Trophoblast cell (in vitro differentiated cells and primary cell): Measurements from ENCODE around the gene P2RY2.

Source experiments
- DNase-seq, 2 donors: peaks; one replicate each; pipeline ENCODE4 v3.0.0-alpha.2; 2016
- H2AFZ ChIP-seq: 2 replicates; pipeline ENCODE4 v1.6.1; 2013; ENCODE audit warnings: low read length, moderate library complexity, mild to moderate bottlenecking; ENCODE audit not compliant: insufficient read depth, poor library complexity
- H2AK5ac ChIP-seq: 2 replicates; pipeline ENCODE4 v1.6.1; 2013; ENCODE audit warnings: mild to moderate bottlenecking, low read length
- H2BK120ac ChIP-seq: 2 replicates; pipeline ENCODE4 v1.6.1; 2013; ENCODE audit warnings: low read length, mild to moderate bottlenecking, moderate library complexity; ENCODE audit not compliant: insufficient read depth, poor library complexity
- H2BK12ac ChIP-seq: 2 replicates; pipeline ENCODE4 v1.6.1; 2013; ENCODE audit warnings: mild to moderate bottlenecking, low read length, moderate library complexity
- H2BK5ac ChIP-seq: 2 replicates; pipeline ENCODE4 v1.6.1; 2013; ENCODE audit warnings: low read length, low read depth, moderate library complexity, mild to moderate bottlenecking; ENCODE audit not compliant: poor library complexity
- H3K14ac ChIP-seq: 2 replicates; pipeline ENCODE4 v1.6.1; 2013; ENCODE audit warnings: mild to moderate bottlenecking, low read length
- H3K18ac ChIP-seq: 2 replicates; pipeline ENCODE4 v1.6.1; 2013; ENCODE audit warnings: mild to moderate bottlenecking, low read length
- H3K23ac ChIP-seq: 2 replicates; pipeline ENCODE4 v1.6.1; 2013; ENCODE audit warnings: low read length
- H3K27ac ChIP-seq: 2 replicates; pipeline ENCODE4 v1.5.1; 2013; ENCODE audit warnings: low read depth, mild to moderate bottlenecking, inconsistent platforms, low read length, moderate library complexity
- H3K27me3 ChIP-seq: 2 replicates; pipeline ENCODE4 v1.6.1; 2013; ENCODE audit warnings: inconsistent platforms, mild to moderate bottlenecking, low read length, moderate library complexity; ENCODE audit not compliant: insufficient read depth
- H3K36me3 ChIP-seq, 2 experiments: 1 replicate in 1 of 2; 2 replicates in 1 of 2; pipeline ENCODE4 v1.6.1; 2013; ENCODE audit warnings: low read length in 2 of 2, mild to moderate bottlenecking in 2 of 2, moderate library complexity in 1 of 2; ENCODE audit not compliant: insufficient read depth in 2 of 2, control insufficient read depth in 1 of 2
- H3K4ac ChIP-seq: 2 replicates; pipeline ENCODE4 v1.6.1; 2013; ENCODE audit warnings: low read depth, mild to moderate bottlenecking, low read length, moderate library complexity
- H3K4me1 ChIP-seq, 2 experiments: 1 replicate in 1 of 2; 2 replicates in 1 of 2; pipeline ENCODE4 v1.6.1; 2013; ENCODE audit warnings: low read length in 2 of 2, mild to moderate bottlenecking in 2 of 2, moderate library complexity in 1 of 2; ENCODE audit not compliant: insufficient read depth in 2 of 2, control insufficient read depth in 1 of 2
- H3K4me2 ChIP-seq: 2 replicates; pipeline ENCODE4 v1.6.1; 2013; ENCODE audit warnings: inconsistent platforms, mild to moderate bottlenecking, low read length, moderate library complexity
- H3K4me3 ChIP-seq: 2 replicates; pipeline ENCODE4 v1.5.1; 2013; ENCODE audit warnings: mild to moderate bottlenecking, low read depth, low read length, inconsistent platforms
- H3K79me1 ChIP-seq: one replicate; pipeline ENCODE4 v1.6.1; 2013; ENCODE audit warnings: low read length
- H3K79me2 ChIP-seq: 2 replicates; pipeline ENCODE4 v1.6.1; 2013; ENCODE audit warnings: low read length, mild to moderate bottlenecking; ENCODE audit not compliant: control insufficient read depth, insufficient read depth, poor library complexity
- H3K9ac ChIP-seq: 2 replicates; pipeline ENCODE4 v1.6.1; 2013; ENCODE audit warnings: mild to moderate bottlenecking, low read length
- H3K9me3 ChIP-seq: 2 replicates; pipeline ENCODE4 v1.6.1; 2013; ENCODE audit warnings: low read depth, mild to moderate bottlenecking, control low read depth, inconsistent platforms, low read length; ENCODE audit not compliant: insufficient read depth
- H4K12ac ChIP-seq: 2 replicates; pipeline ENCODE4 v1.6.1; 2013; ENCODE audit warnings: low read depth, mild to moderate bottlenecking, low read length, moderate library complexity
- H4K8ac ChIP-seq: 2 replicates; pipeline ENCODE4 v1.6.1; 2013; ENCODE audit warnings: low read depth, mild to moderate bottlenecking, low read length, moderate library complexity
- H4K91ac ChIP-seq: one replicate; pipeline ENCODE4 v1.6.1; 2013; ENCODE audit warnings: low read depth, mild to moderate bottlenecking, low read length, moderate library complexity
- whole genome bisulfite sequencing: extraction: QIAGEN DNeasy Blood & Tissue Kit; methylation state at CpG from one replicate; pipeline ENCODE4 v1.1.7; 2013; ENCODE audit warnings: missing lambda C conversion rate; ENCODE audit not compliant: insufficient read length, insufficient coverage; ENCODE audit errors: extremely low coverage; 5-methylcytosine and 5-hydroxymethylcytosine counted together

Gene P2RY2

DNA sequence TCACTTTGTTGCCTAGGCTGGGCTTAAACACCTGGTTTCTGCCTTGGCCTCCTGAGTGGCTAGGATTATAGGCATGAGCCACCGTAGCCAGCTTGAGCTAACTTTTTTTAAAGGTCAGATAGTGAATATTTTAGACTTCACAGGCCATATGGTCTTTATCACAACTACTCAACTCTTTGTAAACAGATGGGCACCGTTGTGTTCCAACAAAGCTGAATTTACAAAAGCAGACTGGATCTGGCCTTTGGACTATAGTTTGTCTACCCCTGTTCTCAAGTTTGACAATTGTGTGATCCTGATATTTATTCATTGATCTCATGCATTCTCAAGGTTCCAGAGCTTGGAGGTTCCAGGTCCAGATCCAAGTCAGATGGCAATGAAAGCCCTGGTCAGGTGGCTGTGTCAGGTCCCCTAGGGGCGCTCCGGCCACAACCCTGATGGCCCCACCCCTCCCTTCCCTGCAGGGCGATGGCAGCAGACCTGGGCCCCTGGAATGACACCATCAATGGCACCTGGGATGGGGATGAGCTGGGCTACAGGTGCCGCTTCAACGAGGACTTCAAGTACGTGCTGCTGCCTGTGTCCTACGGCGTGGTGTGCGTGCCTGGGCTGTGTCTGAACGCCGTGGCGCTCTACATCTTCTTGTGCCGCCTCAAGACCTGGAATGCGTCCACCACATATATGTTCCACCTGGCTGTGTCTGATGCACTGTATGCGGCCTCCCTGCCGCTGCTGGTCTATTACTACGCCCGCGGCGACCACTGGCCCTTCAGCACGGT is 15.8 kb downstream of the P2RY2 start:
- Histone ChIP-seq H4K8ac (no peak overlapping the region), H3K27ac (no peak overlapping the region), H2AK5ac (no peak overlapping the region), H3K36me3 (peaks cover 5 to 9% of the 10 kb centered on the region in 2 experiments), H2AFZ (no peak overlapping the region), H3K79me2 (peaks cover 3% of the 10 kb centered on the region), H4K12ac (no peak overlapping the region), H3K4me1 (peaks cover 16 to 23% of the 10 kb centered on the region in 2 experiments), H3K9me3 (no peaks in the 10 kb centered on the region), H2BK120ac (no peak overlapping the region), H2BK12ac (no peak overlapping the region), H3K23ac (no peak overlapping the region), H3K4ac (no peak overlapping the region), H3K4me2 (no peak overlapping the region), H3K18ac (no peak overlapping the region), H3K14ac (no peak overlapping the region), H3K27me3 (no peaks in the 10 kb centered on the region), H4K91ac (no peak overlapping the region), H3K9ac (no peak overlapping the region), H3K79me1 (peaks cover 8% of the 10 kb centered on the region), H2BK5ac (no peak overlapping the region), H3K4me3 (no peak overlapping the region)
- no CpG with 5 or more reads among the region's 23 CpGs for WGBS
- DNase-seq, result no peak

DNA sequence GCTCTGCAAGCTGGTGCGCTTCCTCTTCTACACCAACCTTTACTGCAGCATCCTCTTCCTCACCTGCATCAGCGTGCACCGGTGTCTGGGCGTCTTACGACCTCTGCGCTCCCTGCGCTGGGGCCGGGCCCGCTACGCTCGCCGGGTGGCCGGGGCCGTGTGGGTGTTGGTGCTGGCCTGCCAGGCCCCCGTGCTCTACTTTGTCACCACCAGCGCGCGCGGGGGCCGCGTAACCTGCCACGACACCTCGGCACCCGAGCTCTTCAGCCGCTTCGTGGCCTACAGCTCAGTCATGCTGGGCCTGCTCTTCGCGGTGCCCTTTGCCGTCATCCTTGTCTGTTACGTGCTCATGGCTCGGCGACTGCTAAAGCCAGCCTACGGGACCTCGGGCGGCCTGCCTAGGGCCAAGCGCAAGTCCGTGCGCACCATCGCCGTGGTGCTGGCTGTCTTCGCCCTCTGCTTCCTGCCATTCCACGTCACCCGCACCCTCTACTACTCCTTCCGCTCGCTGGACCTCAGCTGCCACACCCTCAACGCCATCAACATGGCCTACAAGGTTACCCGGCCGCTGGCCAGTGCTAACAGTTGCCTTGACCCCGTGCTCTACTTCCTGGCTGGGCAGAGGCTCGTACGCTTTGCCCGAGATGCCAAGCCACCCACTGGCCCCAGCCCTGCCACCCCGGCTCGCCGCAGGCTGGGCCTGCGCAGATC is 16.5 kb downstream of the P2RY2 start:
- H4K8ac ChIP-seq, result no peak overlapping the region
- no peak overlapping the region for H2AFZ ChIP-seq
- peaks cover 6% of the 10 kb centered on the region for H3K79me1 ChIP-seq
- no peak overlapping the region for H3K4me3 ChIP-seq
- H3K4me1 ChIP-seq, result peaks cover 13 to 18% of the 10 kb centered on the region in 2 experiments
- H3K36me3 ChIP-seq, result peaks cover 5 to 9% of the 10 kb centered on the region in 2 experiments
- no peak overlapping the region for H3K23ac ChIP-seq
- H4K91ac ChIP-seq, result no peak overlapping the region
- H3K27ac ChIP-seq, result no peak overlapping the region
- DNase-seq, result no peak
- H3K18ac ChIP-seq, result no peak overlapping the region
- no peak overlapping the region for H3K14ac ChIP-seq
- no peak overlapping the region for H3K4me2 ChIP-seq
- H3K9ac ChIP-seq, result no peak overlapping the region
- no peak overlapping the region for H3K4ac ChIP-seq
- no peaks in the 10 kb centered on the region for H3K9me3 ChIP-seq
- no peak overlapping the region for H2BK5ac ChIP-seq
- H2AK5ac ChIP-seq, result no peak overlapping the region
- H3K27me3 ChIP-seq, result no peaks in the 10 kb centered on the region
- no peak overlapping the region for H2BK120ac ChIP-seq
- no peak overlapping the region for H2BK12ac ChIP-seq
- no CpG with 5 or more reads among the region's 56 CpGs for WGBS
- H4K12ac ChIP-seq, result no peak overlapping the region
- H3K79me2 ChIP-seq, result peaks cover 3% of the 10 kb centered on the region

DNA sequence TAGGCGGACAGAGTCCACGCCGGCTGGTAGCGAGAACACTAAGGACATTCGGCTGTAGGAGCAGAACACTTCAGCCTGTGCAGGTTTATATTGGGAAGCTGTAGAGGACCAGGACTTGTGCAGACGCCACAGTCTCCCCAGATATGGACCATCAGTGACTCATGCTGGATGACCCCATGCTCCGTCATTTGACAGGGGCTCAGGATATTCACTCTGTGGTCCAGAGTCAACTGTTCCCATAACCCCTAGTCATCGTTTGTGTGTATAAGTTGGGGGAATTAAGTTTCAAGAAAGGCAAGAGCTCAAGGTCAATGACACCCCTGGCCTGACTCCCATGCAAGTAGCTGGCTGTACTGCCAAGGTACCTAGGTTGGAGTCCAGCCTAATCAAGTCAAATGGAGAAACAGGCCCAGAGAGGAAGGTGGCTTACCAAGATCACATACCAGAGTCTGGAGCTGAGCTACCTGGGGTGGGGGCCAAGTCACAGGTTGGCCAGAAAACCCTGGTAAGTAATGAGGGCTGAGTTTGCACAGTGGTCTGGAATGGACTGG is 17.2 kb downstream of the P2RY2 start:
- no peak overlapping the region for H3K14ac ChIP-seq
- no CpG with 5 or more reads among the region's 8 CpGs for WGBS
- H4K8ac ChIP-seq, result no peak overlapping the region
- H3K79me2 ChIP-seq, result no peaks in the 10 kb centered on the region
- peaks cover 14 to 18% of the 10 kb centered on the region in 2 experiments for H3K4me1 ChIP-seq
- no peak overlapping the region for H2AFZ ChIP-seq
- no peak overlapping the region for H3K4ac ChIP-seq
- H3K23ac ChIP-seq, result no peak overlapping the region
- H3K4me2 ChIP-seq, result no peak overlapping the region
- H4K12ac ChIP-seq, result no peak overlapping the region
- no peak overlapping the region for H3K18ac ChIP-seq
- no peak overlapping the region for H4K91ac ChIP-seq
- H2AK5ac ChIP-seq, result no peak overlapping the region
- no peak overlapping the region for H2BK120ac ChIP-seq
- H3K9me3 ChIP-seq, result no peaks in the 10 kb centered on the region
- no peak overlapping the region for H3K9ac ChIP-seq
- H3K79me1 ChIP-seq, result peaks cover under 1% of the 10 kb centered on the region
- H2BK5ac ChIP-seq, result no peak overlapping the region
- DNase-seq, result no peak
- no peaks in the 10 kb centered on the region for H3K27me3 ChIP-seq
- H3K4me3 ChIP-seq, result no peak overlapping the region
- peaks cover 5 to 9% of the 10 kb centered on the region in 2 experiments for H3K36me3 ChIP-seq
- H2BK12ac ChIP-seq, result no peak overlapping the region
- H3K27ac ChIP-seq, result no peak overlapping the region

- Histone ChIP-seq H3K9ac (no peak overlapping the region), H4K91ac (peak overlapping the region; percentile 28), H3K4me1 (peaks cover 15 to 21% of the 10 kb centered on the region in 2 experiments), H3K79me1 (no peaks in the 10 kb centered on the region), H3K27ac (no peak overlapping the region), H3K79me2 (no peaks in the 10 kb centered on the region), H2BK5ac (no peak overlapping the region), H3K4me2 (no peak overlapping the region), H3K4me3 (no peak overlapping the region), H2AK5ac (no peak overlapping the region), H3K9me3 (no peaks in the 10 kb centered on the region), H3K18ac (peak overlapping the region; percentile 34), H2BK120ac (no peak overlapping the region), H3K36me3 (peaks cover 5 to 9% of the 10 kb centered on the region in 2 experiments), H3K14ac (no peak overlapping the region), H3K4ac (no peak overlapping the region), H3K27me3 (no peaks in the 10 kb centered on the region), H2AFZ (peak overlapping the region; percentile 52), H4K8ac (no peak overlapping the region), H2BK12ac (peak overlapping the region; percentile 59), H3K23ac (no peak overlapping the region), H4K12ac (no peak overlapping the region)
- no peak for DNase-seq
- no CpG with 5 or more reads among the region's 4 CpGs for WGBS
These were observed 18.2 kb downstream of the P2RY2 start for GRCh38 chr11:73236205-73236765.
